D721Med (cell line): ENCODE data around the gene TRAF3IP1.

Experiments
- DNase-seq: peaks from one replicate; pipeline ENCODE4 v3.0.0; 2011; ENCODE audit warnings: low spot score; ENCODE audit not compliant: insufficient read length
- FAIRE-seq: peaks from 2 replicates; lab custom pipeline; 2011; peaks lifted over from hg19 to GRCh38; lab: Jason Lieb, UNC
- TF ChIP-seq, protein P1 (sequence below): IDR thresholded peaks from 2 replicates; pipeline ENCODE4 v1.5.1; 2012; ENCODE audit warnings: mild to moderate bottlenecking, control low read depth; ENCODE audit not compliant: insufficient read depth; ENCODE audit errors: missing control alignments

Gene TRAF3IP1

GRCh38 chr2:238412067-238412767 is 91.9 kb downstream of the TRAF3IP1 start:
- DNase-seq = no peak
- no peak for FAIRE-seq
- TF ChIP-seq, protein P1, sequence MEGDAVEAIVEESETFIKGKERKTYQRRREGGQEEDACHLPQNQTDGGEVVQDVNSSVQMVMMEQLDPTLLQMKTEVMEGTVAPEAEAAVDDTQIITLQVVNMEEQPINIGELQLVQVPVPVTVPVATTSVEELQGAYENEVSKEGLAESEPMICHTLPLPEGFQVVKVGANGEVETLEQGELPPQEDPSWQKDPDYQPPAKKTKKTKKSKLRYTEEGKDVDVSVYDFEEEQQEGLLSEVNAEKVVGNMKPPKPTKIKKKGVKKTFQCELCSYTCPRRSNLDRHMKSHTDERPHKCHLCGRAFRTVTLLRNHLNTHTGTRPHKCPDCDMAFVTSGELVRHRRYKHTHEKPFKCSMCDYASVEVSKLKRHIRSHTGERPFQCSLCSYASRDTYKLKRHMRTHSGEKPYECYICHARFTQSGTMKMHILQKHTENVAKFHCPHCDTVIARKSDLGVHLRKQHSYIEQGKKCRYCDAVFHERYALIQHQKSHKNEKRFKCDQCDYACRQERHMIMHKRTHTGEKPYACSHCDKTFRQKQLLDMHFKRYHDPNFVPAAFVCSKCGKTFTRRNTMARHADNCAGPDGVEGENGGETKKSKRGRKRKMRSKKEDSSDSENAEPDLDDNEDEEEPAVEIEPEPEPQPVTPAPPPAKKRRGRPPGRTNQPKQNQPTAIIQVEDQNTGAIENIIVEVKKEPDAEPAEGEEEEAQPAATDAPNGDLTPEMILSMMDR = no peak

DNA sequence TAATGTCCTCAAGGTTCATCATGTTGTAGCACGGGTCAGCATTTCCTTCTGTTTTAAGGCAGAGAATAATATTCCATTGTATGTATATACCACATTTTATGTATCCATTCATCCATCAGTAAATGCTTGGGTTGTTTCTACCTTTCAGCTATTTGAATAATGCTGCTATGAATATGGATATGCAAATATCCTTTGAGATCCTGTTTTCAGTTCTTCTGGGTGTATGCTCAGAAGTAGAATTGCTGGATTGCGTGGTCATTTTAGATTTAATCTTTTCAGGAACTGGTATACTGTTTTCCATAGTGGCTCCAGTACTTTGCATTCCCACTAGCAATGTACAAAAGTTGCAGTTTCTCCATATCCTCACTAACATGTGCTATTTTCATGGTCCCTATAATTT is 93.0 kb downstream of the TRAF3IP1 start:
- TF ChIP-seq, protein P1 = no peak
- FAIRE-seq = peak; percentile 29
- DNase-seq = no peak

- FAIRE-seq (no peak), DNase-seq (no peak)
- TF ChIP-seq, protein P1 = no peak
Observed at GRCh38 chr2:238415036-238415764, 94.9 kb downstream of the TRAF3IP1 start.

- DNase-seq (no peak), FAIRE-seq (no peak)
- TF ChIP-seq, protein P1 = no peak
Observed at GRCh38 chr2:238415893-238416292, 95.6 kb downstream of the TRAF3IP1 start.

DNA sequence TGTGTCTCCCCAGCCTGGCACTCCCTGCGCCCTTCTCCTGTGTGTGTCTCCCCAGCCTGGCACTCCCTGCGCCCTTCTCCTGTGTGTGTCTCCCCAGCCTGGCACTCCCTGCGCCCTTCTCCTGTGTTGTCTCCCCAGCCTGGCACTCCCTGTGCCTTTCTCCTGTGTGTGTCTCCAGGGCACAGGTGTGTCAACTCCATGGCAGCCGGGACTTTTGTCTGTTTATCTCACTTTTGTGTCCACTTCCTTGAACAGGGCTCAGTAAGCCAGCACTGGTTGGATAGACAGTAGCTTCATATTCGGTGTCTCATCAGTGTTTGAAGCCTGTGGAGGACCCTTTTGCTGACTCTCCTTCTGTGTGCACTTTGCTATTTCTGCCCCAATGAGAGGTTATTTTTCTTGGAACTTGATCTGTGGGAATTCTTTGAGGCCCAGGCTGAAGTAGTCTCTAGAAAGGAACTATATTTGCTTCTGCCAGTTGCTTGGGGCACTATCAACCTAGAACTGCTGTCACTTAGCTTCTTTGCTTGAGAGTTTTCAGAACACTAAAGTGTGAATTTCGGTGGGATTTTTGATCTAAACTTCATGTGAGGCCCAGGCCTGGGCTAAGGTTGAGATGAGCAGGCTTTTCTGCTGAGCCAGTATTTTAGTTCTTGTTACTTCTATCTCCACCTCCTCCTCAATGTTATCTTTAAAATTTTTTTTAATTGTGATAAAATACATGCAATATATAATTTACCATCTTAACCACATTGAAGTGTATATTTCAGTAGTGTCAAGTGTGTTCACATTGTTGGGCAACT is 98.1 kb downstream of the TRAF3IP1 start:
- TF ChIP-seq, protein P1 = no peak
- FAIRE-seq (no peak), DNase-seq (no peak)

DNA sequence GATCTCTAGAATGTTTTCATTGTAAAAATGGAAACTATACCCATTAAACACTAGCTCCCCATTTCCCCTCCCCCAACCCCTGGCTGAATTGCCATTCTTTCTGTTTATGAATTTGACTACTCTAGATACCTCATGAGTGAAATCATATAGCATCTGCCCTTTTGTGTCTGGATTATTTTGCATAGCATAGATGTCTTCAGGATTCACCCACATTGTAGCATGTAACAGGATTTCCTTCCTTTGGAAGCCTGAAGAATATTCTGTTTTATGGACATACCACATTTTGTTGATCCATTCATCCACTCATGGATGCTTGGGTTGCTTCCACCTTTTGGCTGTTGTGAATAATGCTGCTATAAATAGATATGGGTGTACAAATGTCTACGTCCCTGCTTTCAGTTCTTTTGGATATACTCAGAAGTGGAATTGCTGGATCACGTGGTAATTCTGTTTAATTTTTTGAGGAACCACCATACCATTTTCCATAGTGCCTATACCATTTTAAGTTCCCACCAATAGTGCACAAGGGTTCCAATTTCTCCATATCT is 98.8 kb downstream of the TRAF3IP1 start:
- DNase-seq (no peak), FAIRE-seq (no peak)
- TF ChIP-seq, protein P1 = no peak
